ENCODE data around the gene ARID1B. TPM values are rescaled to one million over a fixed set of nuclear protein-coding genes. Genes with fewer than 3 reads are reported as not detected.

ARID1B gene
- total RNA-seq, 2 donors from 2014 or later: 74.0 to 110 TPM

GRCh38 chr6:157021993-157022740 lies 245.0 kb downstream of the ARID1B start:
- no peaks in the 10 kb centered on the region for H3K36me3 ChIP-seq (ENCODE audit: control insufficient read depth, insufficient read depth, low read length)
- H3K27ac Mint-ChIP-seq: peak overlapping the region; percentile 99
- WGBS, 2 experiments (ENCODE audit: insufficient coverage in 1 of 2, insufficient read length in 1 of 2): 7 to 39% methylated on average over 2 to 33 of the region's 33 CpGs

GRCh38 chr6:157023958-157024357 lies 246.8 kb downstream of the ARID1B start:
- no peak overlapping the region for H3K27ac Mint-ChIP-seq
- peaks cover 21% of the 10 kb centered on the region for H3K4me1 Mint-ChIP-seq
- H3K9me3 Mint-ChIP-seq: peaks cover 8% of the 10 kb centered on the region
- peaks cover 3% of the 10 kb centered on the region for H3K4me1 ChIP-seq (ENCODE audit: control insufficient read depth, insufficient read depth, low read length)
- 80 to 93% methylated on average over 1 to 2 of the region's 2 CpGs for WGBS, 2 experiments (ENCODE audit: insufficient coverage in 1 of 2, insufficient read length in 1 of 2)
- H3K36me3 Mint-ChIP-seq (ENCODE audit: low read depth): no peaks in the 10 kb centered on the region
- H3K9ac ChIP-seq (ENCODE audit: extremely low read depth, low read length, poor library complexity, severe bottlenecking): no peak overlapping the region
- H3K9me3 ChIP-seq (ENCODE audit: control insufficient read depth, low read length): peaks cover 10% of the 10 kb centered on the region
- H3K36me3 ChIP-seq (ENCODE audit: control insufficient read depth, insufficient read depth, low read length): no peaks in the 10 kb centered on the region
- no peak for TF ChIP-seq CTCF (conservative IDR thresholded peaks at IDR 0.05)
- H3K4me3 Mint-ChIP-seq: no peak overlapping the region
- H3K27ac ChIP-seq (ENCODE audit: low read depth, low read length): no peak overlapping the region
- DNase-seq: no peak
- H3K4me3 ChIP-seq (ENCODE audit: low read length): no peak overlapping the region
- H3K27me3 Mint-ChIP-seq (ENCODE audit: insufficient read depth): no peaks in the 10 kb centered on the region
- no peaks in the 10 kb centered on the region for H3K27me3 ChIP-seq (ENCODE audit: control insufficient read depth, insufficient read depth, low read length, poor library complexity, severe bottlenecking)

More at GRCh38 chr6:157021993-157022740, 245.0 kb downstream of the ARID1B start:
- Histone ChIP-seq H3K4me1 (ENCODE audit: control insufficient read depth, insufficient read depth, low read length) (peaks cover 3% of the 10 kb centered on the region), H3K27me3 (ENCODE audit: control insufficient read depth, insufficient read depth, low read length, poor library complexity, severe bottlenecking) (no peaks in the 10 kb centered on the region), H3K4me3 (ENCODE audit: low read length) (peak overlapping the region; percentile 86), H3K27ac (ENCODE audit: low read depth, low read length) (peak overlapping the region; percentile 100), H3K9ac (ENCODE audit: extremely low read depth, low read length, poor library complexity, severe bottlenecking) (peak overlapping the region; percentile 93), H3K9me3 (ENCODE audit: control insufficient read depth, low read length) (peaks cover 10% of the 10 kb centered on the region)
- Mint-ChIP-seq H3K4me3 (peak overlapping the region; percentile 84), H3K4me1 (peaks cover 28% of the 10 kb centered on the region), H3K9me3 (peaks cover 8% of the 10 kb centered on the region), H3K36me3 (ENCODE audit: low read depth) (no peaks in the 10 kb centered on the region), H3K27me3 (ENCODE audit: insufficient read depth) (no peaks in the 10 kb centered on the region)
- no peak for TF ChIP-seq CTCF (conservative IDR thresholded peaks at IDR 0.05)
- peak; percentile 95 for DNase-seq

GRCh38 chr6:157024745-157025144 lies 247.6 kb downstream of the ARID1B start:
- DNase-seq: no peak
- H3K27me3 Mint-ChIP-seq (ENCODE audit: insufficient read depth): no peaks in the 10 kb centered on the region
- H3K9me3 Mint-ChIP-seq: peaks cover 8% of the 10 kb centered on the region
- Histone ChIP-seq H3K4me1 (ENCODE audit: control insufficient read depth, insufficient read depth, low read length) (no peaks in the 10 kb centered on the region), H3K36me3 (ENCODE audit: control insufficient read depth, insufficient read depth, low read length) (no peaks in the 10 kb centered on the region), H3K27ac (ENCODE audit: low read depth, low read length) (no peak overlapping the region), H3K27me3 (ENCODE audit: control insufficient read depth, insufficient read depth, low read length, poor library complexity, severe bottlenecking) (no peaks in the 10 kb centered on the region), H3K9me3 (ENCODE audit: control insufficient read depth, low read length) (peaks cover 10% of the 10 kb centered on the region), H3K4me3 (ENCODE audit: low read length) (no peak overlapping the region), H3K9ac (ENCODE audit: extremely low read depth, low read length, poor library complexity, severe bottlenecking) (no peak overlapping the region)
- WGBS, 2 experiments (ENCODE audit: insufficient coverage in 1 of 2, insufficient read length in 1 of 2): 98% methylated on average over 3 of the region's 3 CpGs; no CpG with 5 or more reads in 1 of the 2 experiments
- H3K4me1 Mint-ChIP-seq: peaks cover 14% of the 10 kb centered on the region
- no peak overlapping the region for H3K27ac Mint-ChIP-seq
- H3K36me3 Mint-ChIP-seq (ENCODE audit: low read depth): peaks cover 4% of the 10 kb centered on the region
- no peak for TF ChIP-seq CTCF (conservative IDR thresholded peaks at IDR 0.05)
- no peak overlapping the region for H3K4me3 Mint-ChIP-seq

Measured in endodermal cell (in vitro differentiated cells).